HAP-1 (cell line): ENCODE data around the gene MEG3.

Experiments
- DNase-seq, 2 experiments: peaks; one replicate each; pipeline ENCODE4 v3.0.0-alpha.2; 2016 to 2020; ENCODE audit warnings: low spot score in 2 of 2
- H3K27me3 ChIP-seq: fragments of 250-450 bp; sonication (Bioruptor Pico); 2 replicates; pipeline ENCODE4 v1.5.1; 2020; ENCODE audit warnings: low read depth, mild to moderate bottlenecking, moderate library complexity
- H3K36me3 ChIP-seq: fragments of 250-450 bp; sonication (Bioruptor Pico); replicated peaks from 2 replicates; pipeline ENCODE4 v1.5.1; 2020; ENCODE audit warnings: mild to moderate bottlenecking
- H3K4me1 ChIP-seq: fragments of 250-450 bp; sonication (Bioruptor Pico); 2 replicates; pipeline ENCODE4 v1.5.1; 2020; ENCODE audit warnings: mild to moderate bottlenecking
- H3K4me3 ChIP-seq: fragments of 250-450 bp; sonication (Bioruptor Pico); 2 replicates; pipeline ENCODE4 v1.5.1; 2020; ENCODE audit warnings: mild to moderate bottlenecking, moderate library complexity
- H3K9me3 ChIP-seq: fragments of 250-450 bp; sonication (Bioruptor Pico); 2 replicates; pipeline ENCODE4 v1.5.1; 2020; ENCODE audit warnings: mild to moderate bottlenecking, moderate library complexity
- in situ Hi-C: fragments of 300-500 bp; cut with MboI; formaldehyde crosslinking; loops from 3 replicates; pipeline ENCODE4 v1.14.3; 2020; ENCODE audit warnings: low sequenced_read_pairs, inconsistent platforms, mixed read lengths

MEG3 gene

GRCh38 chr14:100860556-100861187, 34.8 kb downstream of the MEG3 start:
- no peaks in the 10 kb centered on the region for H3K4me1 ChIP-seq
- H3K27me3 ChIP-seq, result no peaks in the 10 kb centered on the region
- H3K4me3 ChIP-seq, result no peak overlapping the region
- in situ Hi-C loops, result no loop called here
- no peaks in the 10 kb centered on the region for H3K36me3 ChIP-seq
- DNase-seq, result no peak
- no peaks in the 10 kb centered on the region for H3K9me3 ChIP-seq

DNA sequence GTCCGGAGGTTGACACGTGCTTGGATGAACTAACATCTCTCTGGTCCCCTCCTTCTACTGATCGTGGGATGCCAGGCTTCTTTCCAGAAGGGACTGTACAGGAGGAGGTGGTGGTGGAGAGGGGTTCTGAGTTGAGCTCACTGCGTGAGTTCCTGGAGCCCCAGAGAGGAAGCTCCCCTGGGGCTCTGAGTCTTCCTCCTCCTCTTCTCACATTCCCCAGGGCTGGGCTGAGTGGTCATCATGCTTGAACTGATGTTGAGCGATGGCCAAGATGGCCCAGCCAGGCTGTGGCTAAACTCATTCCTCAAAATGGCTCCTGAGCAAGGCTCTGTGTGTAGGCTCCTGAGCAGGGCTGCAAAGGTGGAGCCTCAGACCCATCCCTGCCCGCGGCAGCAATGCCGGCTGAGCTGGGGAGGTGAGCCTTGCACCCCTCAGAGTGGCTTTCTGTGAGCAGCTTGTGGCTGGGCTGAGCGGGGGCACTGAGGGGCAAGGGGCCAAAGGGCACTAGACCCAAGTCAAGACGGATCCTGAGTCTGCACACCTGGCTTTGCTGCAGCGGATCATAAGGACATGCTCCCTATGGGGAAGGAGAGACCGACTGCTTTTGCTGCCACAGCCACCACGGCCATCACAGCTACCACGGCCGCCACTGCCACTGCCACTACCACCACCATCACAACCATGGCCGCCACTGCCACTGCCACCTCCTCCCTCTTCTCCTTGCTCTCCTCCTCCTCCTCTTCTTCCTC, 35.4 kb downstream of the MEG3 start:
- in situ Hi-C loops, result no loop called here
- no peaks in the 10 kb centered on the region for H3K36me3 ChIP-seq

GRCh38 chr14:100861937-100862247, 36.0 kb downstream of the MEG3 start:
- Histone ChIP-seq H3K9me3 (no peaks in the 10 kb centered on the region), H3K27me3 (no peaks in the 10 kb centered on the region), H3K36me3 (no peaks in the 10 kb centered on the region), H3K4me1 (no peaks in the 10 kb centered on the region), H3K4me3 (no peak overlapping the region)
- DNase-seq, result no peak
- in situ Hi-C loops, result no loop called here

More for the DNA sequence above, 35.4 kb downstream of the MEG3 start:
- no peak for DNase-seq
- Histone ChIP-seq H3K4me1 (no peaks in the 10 kb centered on the region), H3K9me3 (no peaks in the 10 kb centered on the region), H3K27me3 (no peaks in the 10 kb centered on the region), H3K4me3 (no peak overlapping the region)

GRCh38 chr14:100862277-100862676, 36.4 kb downstream of the MEG3 start:
- no peaks in the 10 kb centered on the region for H3K4me1 ChIP-seq
- H3K9me3 ChIP-seq, result no peaks in the 10 kb centered on the region
- in situ Hi-C loops, result no loop called here
- DNase-seq, result no peak
- no peaks in the 10 kb centered on the region for H3K36me3 ChIP-seq
- no peak overlapping the region for H3K4me3 ChIP-seq
- H3K27me3 ChIP-seq, result no peaks in the 10 kb centered on the region

GRCh38 chr14:100862793-100863192, 36.9 kb downstream of the MEG3 start:
- DNase-seq, result no peak
- in situ Hi-C loops, result no loop called here
- Histone ChIP-seq H3K4me3 (no peak overlapping the region), H3K4me1 (no peaks in the 10 kb centered on the region), H3K27me3 (no peaks in the 10 kb centered on the region), H3K36me3 (no peaks in the 10 kb centered on the region), H3K9me3 (no peaks in the 10 kb centered on the region)

DNA sequence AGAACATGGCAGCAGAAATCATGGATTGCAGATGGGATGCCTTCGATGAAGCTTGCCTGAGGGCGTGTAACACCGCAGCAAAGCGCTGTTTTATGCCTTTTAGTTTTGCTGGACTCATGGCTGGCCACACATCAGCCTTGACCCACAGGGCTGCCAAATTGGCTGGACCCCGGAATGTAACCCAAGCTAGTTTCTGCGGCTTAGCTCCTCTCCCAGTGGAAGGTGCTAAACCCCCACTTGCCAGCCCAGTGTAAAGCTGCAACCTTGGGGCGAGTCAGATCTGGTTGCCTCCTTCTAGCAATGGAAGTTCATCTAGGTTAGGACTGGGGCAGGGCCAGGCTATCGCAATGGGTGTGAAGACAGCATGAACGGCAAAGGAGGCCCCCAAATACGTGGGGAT, 38.3 kb downstream of the MEG3 start:
- in situ Hi-C loops, result no loop called here
- H3K27me3 ChIP-seq, result no peaks in the 10 kb centered on the region
- no peaks in the 10 kb centered on the region for H3K36me3 ChIP-seq
- no peaks in the 10 kb centered on the region for H3K9me3 ChIP-seq
- H3K4me1 ChIP-seq, result no peaks in the 10 kb centered on the region
- H3K4me3 ChIP-seq, result no peak overlapping the region
- no peak for DNase-seq

DNA sequence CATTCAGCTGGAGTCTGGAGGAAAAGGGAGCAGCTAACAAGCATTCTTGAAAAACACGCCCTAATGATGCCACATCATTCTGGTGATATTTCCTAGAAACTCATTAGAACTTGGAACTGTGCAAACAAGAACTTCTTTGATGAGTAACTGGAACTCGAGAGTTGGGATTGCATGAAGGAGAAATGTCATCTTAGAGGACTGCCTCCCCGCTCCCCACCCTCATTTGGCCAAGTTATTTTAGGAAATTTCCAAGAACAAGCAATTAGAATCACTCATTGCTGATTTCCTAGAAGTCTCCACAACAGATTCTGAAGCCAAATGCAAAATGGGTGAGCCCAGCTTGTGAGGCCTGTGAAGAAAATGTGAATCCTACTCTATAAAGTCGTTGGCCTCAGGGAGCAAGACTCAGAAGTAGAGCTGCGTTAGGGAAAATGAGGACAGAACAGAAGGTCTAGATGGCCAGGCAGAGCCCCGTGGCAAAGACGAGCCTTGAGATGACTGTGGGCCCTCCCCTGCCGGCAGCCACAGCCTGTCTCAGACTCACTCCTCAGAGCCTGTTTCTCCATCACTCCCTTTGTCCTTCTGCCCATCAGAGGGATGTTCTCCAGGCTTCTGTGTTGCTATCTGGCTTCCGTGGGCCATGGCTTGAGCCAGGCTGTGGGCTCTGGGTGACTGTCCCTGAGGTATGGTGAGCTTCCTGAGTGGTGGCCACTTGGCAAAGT, 39.2 kb downstream of the MEG3 start:
- in situ Hi-C loops, result no loop called here
- H3K4me1 ChIP-seq, result no peaks in the 10 kb centered on the region
- H3K27me3 ChIP-seq, result no peaks in the 10 kb centered on the region
- no peaks in the 10 kb centered on the region for H3K36me3 ChIP-seq
- H3K4me3 ChIP-seq, result no peak overlapping the region
- no peaks in the 10 kb centered on the region for H3K9me3 ChIP-seq
- no peak for DNase-seq

GRCh38 chr14:100865682-100866591, 40.0 kb downstream of the MEG3 start:
- Histone ChIP-seq H3K36me3 (no peaks in the 10 kb centered on the region), H3K9me3 (no peaks in the 10 kb centered on the region), H3K4me3 (no peak overlapping the region), H3K4me1 (no peaks in the 10 kb centered on the region), H3K27me3 (no peaks in the 10 kb centered on the region)
- in situ Hi-C loops, result no loop called here
- DNase-seq, result no peak

DNA sequence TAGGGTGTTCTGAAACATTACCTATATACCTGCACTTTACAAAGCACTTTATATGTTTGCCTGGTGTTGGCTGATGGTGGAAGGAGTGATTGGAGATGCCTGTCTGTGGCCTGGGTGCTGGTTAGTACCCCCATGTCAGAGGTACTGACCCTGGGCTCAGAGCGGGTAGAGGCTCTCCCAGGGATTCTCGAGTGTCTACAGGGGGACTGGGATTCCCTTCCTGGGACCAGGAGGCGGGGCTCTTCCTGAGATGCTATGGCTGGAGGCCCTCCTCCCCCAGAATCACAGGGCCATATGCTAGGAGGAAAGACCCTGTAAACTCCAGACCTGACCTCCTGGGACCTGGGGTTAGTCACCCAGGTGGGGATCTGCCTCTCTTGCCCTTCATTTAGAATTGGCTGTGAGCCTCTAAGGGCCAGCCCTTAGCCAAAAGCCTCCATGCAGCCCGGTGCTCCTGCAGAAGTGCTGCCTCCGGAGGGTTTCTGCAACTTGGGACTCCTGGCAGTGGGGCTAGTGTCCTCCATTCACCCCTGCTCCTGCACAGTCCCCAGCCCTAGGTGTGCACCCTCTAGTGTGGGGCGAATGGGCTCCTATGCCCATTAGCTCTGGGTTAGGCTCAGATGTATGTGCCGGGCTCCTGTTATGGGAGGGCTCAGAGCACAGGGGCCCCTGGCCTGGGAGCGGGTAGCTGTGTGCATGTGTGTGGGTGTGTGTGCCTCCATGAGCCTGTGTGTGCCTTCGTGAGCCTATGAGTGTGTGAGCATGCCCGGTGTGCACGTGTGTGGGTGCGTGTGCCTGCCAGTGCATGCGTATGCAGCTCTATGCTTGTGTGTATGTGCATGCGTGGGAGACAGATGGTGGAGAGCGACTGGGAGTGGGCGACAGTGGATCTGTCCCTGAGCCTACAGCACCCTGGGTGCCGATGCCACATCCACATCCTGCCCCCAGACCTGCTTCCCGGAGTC, 41.0 kb downstream of the MEG3 start:
- no peak overlapping the region for H3K4me3 ChIP-seq
- H3K36me3 ChIP-seq, result no peaks in the 10 kb centered on the region
- DNase-seq, result no peak
- H3K9me3 ChIP-seq, result no peaks in the 10 kb centered on the region
- no peaks in the 10 kb centered on the region for H3K27me3 ChIP-seq
- H3K4me1 ChIP-seq, result no peaks in the 10 kb centered on the region
- in situ Hi-C loops, result no loop called here

GRCh38 chr14:100867631-100868315, 41.9 kb downstream of the MEG3 start:
- no peaks in the 10 kb centered on the region for H3K27me3 ChIP-seq
- H3K36me3 ChIP-seq, result no peaks in the 10 kb centered on the region
- in situ Hi-C loops, result no loop called here

GRCh38 chr14:100868621-100869370, 42.9 kb downstream of the MEG3 start:
- no peaks in the 10 kb centered on the region for H3K27me3 ChIP-seq
- H3K9me3 ChIP-seq, result no peaks in the 10 kb centered on the region
- in situ Hi-C loops, result no loop called here
- DNase-seq, result no peak
- H3K4me1 ChIP-seq, result no peaks in the 10 kb centered on the region
- H3K4me3 ChIP-seq, result no peak overlapping the region
- H3K36me3 ChIP-seq, result no peaks in the 10 kb centered on the region

More at GRCh38 chr14:100867631-100868315, 41.9 kb downstream of the MEG3 start:
- no peaks in the 10 kb centered on the region for H3K4me1 ChIP-seq
- no peak for DNase-seq
- no peak overlapping the region for H3K4me3 ChIP-seq
- H3K9me3 ChIP-seq, result no peaks in the 10 kb centered on the region
